ENCODE data around the gene ACAD9. TPM values are rescaled to one million over a fixed set of nuclear protein-coding genes. Genes with fewer than 3 reads are reported as not detected.
A peak's percentile ranks its signal among the peaks of the same experiment; 100 is the strongest.

Gene ACAD9
- total RNA-seq, 1 donor from 2014 or later, result 61.8 TPM

DNA sequence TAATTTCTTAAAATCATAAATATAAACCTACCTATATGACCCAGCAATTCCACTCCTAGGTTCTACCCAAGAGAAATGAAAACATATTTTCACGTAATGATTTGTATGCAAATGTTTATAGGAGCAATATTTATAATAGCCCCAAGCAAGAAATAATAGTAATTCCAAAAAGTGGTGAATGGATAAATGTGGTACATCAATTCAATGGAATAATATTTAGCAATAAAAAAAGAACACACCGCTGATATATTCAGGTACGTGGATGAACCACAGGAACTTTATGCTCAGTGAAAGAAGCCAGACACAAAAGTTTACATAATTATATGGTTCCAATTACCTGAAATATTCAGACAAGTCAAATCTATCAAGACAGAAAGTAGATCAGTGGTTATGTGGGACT, 49.9 kb downstream of the ACAD9 start:
- no peak overlapping the region for H3K4me3 Mint-ChIP-seq
- H3K36me3 Mint-ChIP-seq, result peaks cover 16% of the 10 kb centered on the region
- no peak for TF ChIP-seq CTCF (IDR thresholded peaks at IDR 0.05; ENCODE audit: unreplicated experiment)
- H3K27me3 Mint-ChIP-seq (ENCODE audit: low read depth), result peaks cover 25% of the 10 kb centered on the region
- H3K27ac Mint-ChIP-seq, result no peak overlapping the region
- H3K4me1 Mint-ChIP-seq, result no peaks in the 10 kb centered on the region
- DNase-seq (ENCODE audit: low spot score in 2 of 2, unreplicated experiment in 2 of 2), result no peak
- peaks cover 37% of the 10 kb centered on the region for H3K9me3 Mint-ChIP-seq

- DNase-seq (ENCODE audit: low spot score in 2 of 2, unreplicated experiment in 2 of 2), result no peak
- TF ChIP-seq CTCF (IDR thresholded peaks at IDR 0.05; ENCODE audit: unreplicated experiment), result no peak
- H3K36me3 Mint-ChIP-seq, result peaks cover 6% of the 10 kb centered on the region
- no peak overlapping the region for H3K4me3 Mint-ChIP-seq
- no peaks in the 10 kb centered on the region for H3K4me1 Mint-ChIP-seq
- H3K27ac Mint-ChIP-seq, result no peak overlapping the region
- H3K27me3 Mint-ChIP-seq (ENCODE audit: low read depth), result peaks cover 33% of the 10 kb centered on the region
- peaks cover 22% of the 10 kb centered on the region for H3K9me3 Mint-ChIP-seq
Measured at GRCh38 chr3:128931046-128931445, 51.6 kb downstream of the ACAD9 start.

DNA sequence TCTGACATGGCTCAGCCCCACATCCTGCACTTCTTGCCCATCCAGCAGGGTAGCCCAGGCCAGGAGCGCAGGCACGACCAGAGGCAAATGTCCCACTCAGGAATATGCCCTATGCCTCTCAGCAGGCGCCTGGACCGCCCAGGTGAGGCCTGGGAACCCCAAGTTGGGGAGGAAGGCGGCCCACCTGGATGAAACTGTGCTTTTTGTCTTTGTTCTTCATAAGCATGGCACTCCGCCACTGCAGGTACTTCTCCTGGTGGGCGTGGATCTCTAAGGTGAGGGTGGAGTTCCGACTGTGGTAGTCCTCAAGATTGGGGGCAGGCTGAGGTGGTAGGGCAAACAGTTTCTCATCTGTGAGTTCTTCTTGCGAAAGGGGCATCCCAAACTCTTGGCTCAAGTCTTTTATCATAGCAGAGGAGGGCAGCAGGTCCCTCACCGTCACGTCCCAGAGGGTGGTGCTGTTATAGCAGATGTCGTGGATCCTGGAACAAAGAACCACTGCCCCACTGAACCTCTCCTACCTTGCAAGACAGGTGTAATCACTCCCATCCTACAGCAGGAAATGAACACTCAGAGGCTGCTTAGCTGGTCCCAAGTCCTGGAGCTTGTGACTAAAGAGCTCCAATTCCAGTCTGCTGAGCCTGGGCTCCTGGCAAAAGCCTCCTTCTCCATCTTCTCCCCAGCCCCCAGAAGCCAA, 53.2 kb downstream of the ACAD9 start:
- no peak overlapping the region for H3K4me3 Mint-ChIP-seq
- H3K9me3 Mint-ChIP-seq, result peaks cover 12% of the 10 kb centered on the region
- no peak for TF ChIP-seq CTCF (IDR thresholded peaks at IDR 0.05; ENCODE audit: unreplicated experiment)
- peaks cover 38% of the 10 kb centered on the region for H3K27me3 Mint-ChIP-seq (ENCODE audit: low read depth)
- peak in 1 of 2 experiments; percentile 35 for DNase-seq (ENCODE audit: low spot score in 2 of 2, unreplicated experiment in 2 of 2)
- no peaks in the 10 kb centered on the region for H3K4me1 Mint-ChIP-seq
- H3K36me3 Mint-ChIP-seq, result no peaks in the 10 kb centered on the region
- H3K27ac Mint-ChIP-seq, result no peak overlapping the region

DNA sequence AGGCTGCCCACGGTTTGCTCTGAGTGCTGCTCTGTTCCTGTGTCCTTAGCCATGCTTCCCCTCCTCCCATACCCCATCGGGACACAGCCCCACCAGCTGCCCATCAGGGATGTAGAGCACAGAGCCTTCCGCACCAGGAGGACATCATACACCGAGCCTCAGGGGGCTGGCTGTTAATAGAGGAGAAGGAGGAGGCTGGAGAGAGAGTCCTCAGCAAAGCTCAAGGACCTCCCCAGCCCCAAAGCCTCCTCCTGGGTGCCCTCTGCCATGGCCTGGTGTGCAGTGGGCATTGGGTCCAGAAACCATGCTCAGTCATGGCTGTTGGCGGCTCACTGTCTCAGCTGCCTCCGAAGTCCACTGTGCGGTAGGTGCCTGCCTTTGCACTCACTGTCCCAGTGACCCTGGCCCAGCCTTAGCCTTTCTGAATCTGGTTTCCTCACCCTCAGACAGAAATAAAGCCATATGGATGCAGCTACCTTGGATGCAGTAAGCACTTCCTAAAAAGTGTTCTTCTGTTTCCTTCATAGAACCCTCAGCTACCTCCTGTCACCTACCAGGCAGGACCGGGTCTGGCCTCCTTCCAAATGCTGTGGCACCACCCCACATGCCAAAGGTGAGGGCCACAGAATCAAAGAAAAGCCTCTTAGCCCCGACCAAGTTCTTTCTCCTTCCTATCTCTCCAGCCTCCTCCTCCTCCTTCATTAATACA, 53.9 kb downstream of the ACAD9 start:
- Mint-ChIP-seq H3K9me3 (peaks cover 10% of the 10 kb centered on the region), H3K27me3 (ENCODE audit: low read depth) (peaks cover 40% of the 10 kb centered on the region), H3K4me1 (no peaks in the 10 kb centered on the region), H3K4me3 (no peak overlapping the region), H3K36me3 (no peaks in the 10 kb centered on the region), H3K27ac (no peak overlapping the region)
- no peak for TF ChIP-seq CTCF (IDR thresholded peaks at IDR 0.05; ENCODE audit: unreplicated experiment)
- no peak for DNase-seq (ENCODE audit: low spot score in 2 of 2, unreplicated experiment in 2 of 2)

- Mint-ChIP-seq H3K36me3 (no peaks in the 10 kb centered on the region), H3K4me3 (no peak overlapping the region)
- TF ChIP-seq CTCF (IDR thresholded peaks at IDR 0.05; ENCODE audit: unreplicated experiment), result no peak
Measured at GRCh38 chr3:128933922-128934253, 54.5 kb downstream of the ACAD9 start.

More at GRCh38 chr3:128933922-128934253, 54.5 kb downstream of the ACAD9 start:
- Mint-ChIP-seq H3K4me1 (no peaks in the 10 kb centered on the region), H3K27ac (no peak overlapping the region), H3K9me3 (peaks cover 8% of the 10 kb centered on the region), H3K27me3 (ENCODE audit: low read depth) (peaks cover 40% of the 10 kb centered on the region)
- peak in 1 of 2 experiments; percentile 25 for DNase-seq (ENCODE audit: low spot score in 2 of 2, unreplicated experiment in 2 of 2)

Measured in mesothelial cell of epicardium (in vitro differentiated cells).